ENCODE measurements around the gene AARS1.

DNA sequence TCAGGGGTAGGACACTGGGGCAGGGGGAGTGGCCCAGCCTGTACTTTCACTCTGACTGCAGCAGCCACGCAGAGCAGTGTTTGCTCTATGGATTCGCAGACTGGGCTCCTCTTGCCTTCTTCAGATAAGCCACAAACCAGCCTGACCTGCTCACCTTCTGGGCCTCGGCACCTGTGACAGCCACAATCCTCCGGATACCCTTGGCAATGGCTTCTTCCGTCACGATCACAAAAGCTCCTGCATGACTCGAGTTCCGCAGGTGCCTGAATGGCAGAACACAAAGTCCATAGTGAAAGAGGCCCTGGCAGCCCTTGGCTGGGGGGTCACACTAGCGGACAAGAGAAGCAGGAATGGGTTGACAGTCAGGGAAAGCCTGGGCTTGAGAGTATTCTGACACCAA lies 33.7 kb downstream of the AARS1 start:
- TF ChIP-seq, protein P1, sequence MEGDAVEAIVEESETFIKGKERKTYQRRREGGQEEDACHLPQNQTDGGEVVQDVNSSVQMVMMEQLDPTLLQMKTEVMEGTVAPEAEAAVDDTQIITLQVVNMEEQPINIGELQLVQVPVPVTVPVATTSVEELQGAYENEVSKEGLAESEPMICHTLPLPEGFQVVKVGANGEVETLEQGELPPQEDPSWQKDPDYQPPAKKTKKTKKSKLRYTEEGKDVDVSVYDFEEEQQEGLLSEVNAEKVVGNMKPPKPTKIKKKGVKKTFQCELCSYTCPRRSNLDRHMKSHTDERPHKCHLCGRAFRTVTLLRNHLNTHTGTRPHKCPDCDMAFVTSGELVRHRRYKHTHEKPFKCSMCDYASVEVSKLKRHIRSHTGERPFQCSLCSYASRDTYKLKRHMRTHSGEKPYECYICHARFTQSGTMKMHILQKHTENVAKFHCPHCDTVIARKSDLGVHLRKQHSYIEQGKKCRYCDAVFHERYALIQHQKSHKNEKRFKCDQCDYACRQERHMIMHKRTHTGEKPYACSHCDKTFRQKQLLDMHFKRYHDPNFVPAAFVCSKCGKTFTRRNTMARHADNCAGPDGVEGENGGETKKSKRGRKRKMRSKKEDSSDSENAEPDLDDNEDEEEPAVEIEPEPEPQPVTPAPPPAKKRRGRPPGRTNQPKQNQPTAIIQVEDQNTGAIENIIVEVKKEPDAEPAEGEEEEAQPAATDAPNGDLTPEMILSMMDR (IDR thresholded peaks at IDR 0.05) = no peak
- TF ChIP-seq POLR2A (IDR thresholded peaks at IDR 0.05) = no peak

Measured in thyroid gland (tissue), 4 donors.